Activated CD4-positive, alpha-beta T cell treated with anti-CD3 and anti-CD28 coated beads, Interleukin-2, amount 10 ng/mL, durations not matched to agents 7 days and 5 days (primary cell): ENCODE measurements around the gene CLBA1. TPM values are rescaled to one million over a fixed set of nuclear protein-coding genes. Genes with fewer than 3 reads are reported as not detected.
A peak's percentile ranks its signal among the peaks of the same experiment; 100 is the strongest.

ENCODE experiments used
- CTCF ChIA-PET: fragments of 350-600 bp; sonication (Branson Sonifier 250); formaldehyde crosslinking; loops from one replicate; lab custom pipeline; 2021; ENCODE audit warnings: antibody characterized with exemption; lab: Charles Lee
- POLR2A ChIA-PET: fragments of 350-600 bp; sonication (Branson Sonifier 250); formaldehyde crosslinking; loops from one replicate; lab custom pipeline; 2021; ENCODE audit warnings: antibody characterized with exemption; lab: Charles Lee
- DNase-seq: peaks from one replicate; pipeline ENCODE4 v3.0.0-alpha.2; 2020
- H3K27ac Mint-ChIP-seq: one replicate; pipeline ENCODE4 v1.8.0; 2021; ENCODE audit warnings: mild to moderate bottlenecking, moderate library complexity, mixed read lengths
- H3K27me3 Mint-ChIP-seq: one replicate; pipeline ENCODE4 v1.8.0; 2021; ENCODE audit warnings: mixed read lengths
- H3K36me3 Mint-ChIP-seq: one replicate; pipeline ENCODE4 v1.8.0; 2021; ENCODE audit warnings: low read depth, mixed read lengths
- H3K4me1 Mint-ChIP-seq: one replicate; pipeline ENCODE4 v1.8.0; 2021; ENCODE audit warnings: mixed read lengths
- H3K4me3 Mint-ChIP-seq: one replicate; pipeline ENCODE4 v1.8.0; 2021; ENCODE audit warnings: mild to moderate bottlenecking, moderate library complexity, mixed read lengths
- H3K9me3 Mint-ChIP-seq: one replicate; pipeline ENCODE4 v1.8.0; 2021; ENCODE audit warnings: mixed read lengths
- total RNA-seq, 2 experiments: library from RNA; stranded (reverse); gene quantifications; one replicate each; pipeline ENCODE4 v1.2.3, GENCODE V29; 2021

CLBA1 gene
- total RNA-seq, 2 experiments from 2014 or later, result 0.60 to 0.77 TPM

DNA sequence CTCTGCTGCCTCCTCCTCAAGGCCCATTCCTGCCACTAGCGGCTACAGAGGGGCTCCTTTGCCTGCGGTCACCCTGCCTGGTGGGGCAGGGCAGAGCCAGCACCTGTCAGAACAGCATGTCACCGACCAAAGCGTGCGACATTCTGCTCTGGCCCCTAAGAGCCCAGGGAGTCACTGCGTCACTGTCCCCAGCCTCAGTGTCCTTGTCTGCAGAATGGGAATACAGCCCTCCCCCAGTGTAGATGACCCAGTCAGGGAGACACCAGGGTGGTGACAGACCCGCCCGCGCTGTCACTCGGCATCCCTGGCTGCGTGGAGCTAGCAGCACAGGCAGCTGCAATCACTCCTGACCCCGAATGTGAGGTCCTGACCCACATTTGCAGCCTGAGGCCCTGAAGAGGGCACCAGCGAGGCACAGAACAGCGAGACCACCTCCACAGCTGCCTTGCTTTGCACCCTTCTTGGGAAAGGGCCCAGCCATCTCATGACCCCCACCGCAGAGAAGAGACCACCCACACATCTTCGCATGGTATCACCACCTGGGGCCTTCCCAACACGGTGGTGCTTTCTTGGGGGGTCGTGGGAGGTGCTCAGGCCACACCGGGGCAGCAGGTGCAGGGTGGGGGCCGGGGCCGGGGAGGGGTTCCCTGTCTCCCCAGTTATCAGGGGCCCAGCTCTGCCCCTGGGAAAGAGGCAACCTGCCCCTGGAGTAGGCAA, 9.9 kb upstream of the CLBA1 start:
- Mint-ChIP-seq H3K36me3 (peaks cover 2% of the 10 kb centered on the region), H3K27me3 (peaks cover 24% of the 10 kb centered on the region), H3K9me3 (no peaks in the 10 kb centered on the region), H3K4me1 (peaks cover 16% of the 10 kb centered on the region), H3K27ac (no peak overlapping the region), H3K4me3 (no peak overlapping the region)
- POLR2A ChIA-PET, result no interaction called here
- CTCF ChIA-PET, result interaction anchor here (0.6 to 8.4 kb wide), 9 partner anchors 9 to 1470 kb away, joined by 3 to 94 read pairs (median 5); partner anchors contain the start of gene GPR132
- DNase-seq, result no peak

DNA sequence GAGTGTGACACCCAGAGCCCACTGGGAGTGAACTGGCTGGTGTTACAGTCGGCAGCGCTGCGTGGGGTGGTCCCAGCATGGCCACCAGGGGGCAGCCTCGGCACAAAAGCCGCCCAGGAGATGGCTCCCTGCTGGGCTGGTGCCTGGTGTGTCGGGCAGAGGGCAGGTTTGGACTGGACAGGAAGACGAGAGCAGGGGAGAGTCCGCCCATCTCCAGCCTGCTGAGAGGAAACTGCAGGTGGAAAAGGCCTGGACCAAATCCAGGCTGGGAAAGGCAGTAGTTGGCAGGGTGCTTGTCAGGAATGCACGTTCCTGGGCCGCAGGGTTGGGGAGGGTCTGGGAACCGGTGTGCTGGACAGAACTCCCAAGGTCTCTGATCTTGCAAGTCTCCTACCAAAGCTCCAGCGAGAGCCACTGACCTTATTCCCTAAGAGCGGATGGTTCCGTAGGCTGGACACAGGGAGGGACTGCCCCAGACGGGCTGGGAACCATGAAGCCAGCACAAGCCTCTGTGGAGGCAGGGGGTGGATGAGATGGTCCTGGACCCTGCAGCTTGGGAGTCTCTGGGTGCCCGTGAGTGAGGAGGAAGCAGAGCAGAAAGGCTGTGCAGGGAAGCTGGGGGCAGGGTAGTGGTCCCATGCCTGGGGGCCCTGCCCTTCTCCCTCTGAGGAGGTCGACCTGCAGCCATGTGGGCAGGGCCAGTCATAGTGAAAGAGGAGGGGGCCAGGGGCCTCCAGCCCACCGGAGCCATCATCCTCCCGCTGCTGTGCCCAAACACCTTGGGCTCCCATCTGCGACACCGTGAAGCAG, 9.2 kb upstream of the CLBA1 start:
- H3K4me3 Mint-ChIP-seq, result no peak overlapping the region
- peaks cover 2% of the 10 kb centered on the region for H3K36me3 Mint-ChIP-seq
- no peaks in the 10 kb centered on the region for H3K9me3 Mint-ChIP-seq

GRCh38 chr14:104977008-104977680, 8.4 kb upstream of the CLBA1 start:
- ChIA-PET CTCF (interaction anchor here (8.4 kb wide), 1 partner anchor 67 kb away, joined by 94 read pairs; no protein-coding TSS in a partner anchor), POLR2A (no interaction called here)
- Mint-ChIP-seq H3K27ac (no peak overlapping the region), H3K27me3 (peaks cover 24% of the 10 kb centered on the region), H3K9me3 (no peaks in the 10 kb centered on the region), H3K36me3 (peaks cover 2% of the 10 kb centered on the region), H3K4me1 (peaks cover 16% of the 10 kb centered on the region), H3K4me3 (peak overlapping the region; percentile 38)
- DNase-seq, result no peak

More for the DNA sequence above, 9.2 kb upstream of the CLBA1 start:
- H3K27me3 Mint-ChIP-seq, result peaks cover 24% of the 10 kb centered on the region
- peaks cover 16% of the 10 kb centered on the region for H3K4me1 Mint-ChIP-seq
- peak overlapping the region; percentile 57 for H3K27ac Mint-ChIP-seq
- DNase-seq, result peak; percentile 85
- ChIA-PET POLR2A (no interaction called here), CTCF (interaction anchor here (0.8 to 8.4 kb wide), 5 partner anchors 9 to 110 kb away, joined by 3 to 94 read pairs (median 6); no protein-coding TSS in a partner anchor)

- peak; percentile 55 for DNase-seq
- ChIA-PET CTCF (interaction anchor here (0.5 kb wide), 1 partner anchor 67 kb away, joined by 4 read pairs; no protein-coding TSS in a partner anchor), POLR2A (no interaction called here)
- H3K27ac Mint-ChIP-seq, result peak within 1 kb of the TSS; percentile 77
- peaks cover 16% of the 10 kb centered on the region for H3K4me1 Mint-ChIP-seq
- H3K36me3 Mint-ChIP-seq, result peaks cover 2% of the 10 kb centered on the region
- no peaks in the 10 kb centered on the region for H3K9me3 Mint-ChIP-seq
- H3K4me3 Mint-ChIP-seq, result peak within 1 kb of the TSS; percentile 67
- H3K27me3 Mint-ChIP-seq, result peaks cover 24% of the 10 kb centered on the region
Measured at GRCh38 chr14:104977681-104978653, 7.6 kb upstream of the CLBA1 start, which contains the start of gene AHNAK2. AHNAK2 (minus strand) TSS chr14:104978374; CDS start chr14:104978237, 137 bp downstream.

DNA sequence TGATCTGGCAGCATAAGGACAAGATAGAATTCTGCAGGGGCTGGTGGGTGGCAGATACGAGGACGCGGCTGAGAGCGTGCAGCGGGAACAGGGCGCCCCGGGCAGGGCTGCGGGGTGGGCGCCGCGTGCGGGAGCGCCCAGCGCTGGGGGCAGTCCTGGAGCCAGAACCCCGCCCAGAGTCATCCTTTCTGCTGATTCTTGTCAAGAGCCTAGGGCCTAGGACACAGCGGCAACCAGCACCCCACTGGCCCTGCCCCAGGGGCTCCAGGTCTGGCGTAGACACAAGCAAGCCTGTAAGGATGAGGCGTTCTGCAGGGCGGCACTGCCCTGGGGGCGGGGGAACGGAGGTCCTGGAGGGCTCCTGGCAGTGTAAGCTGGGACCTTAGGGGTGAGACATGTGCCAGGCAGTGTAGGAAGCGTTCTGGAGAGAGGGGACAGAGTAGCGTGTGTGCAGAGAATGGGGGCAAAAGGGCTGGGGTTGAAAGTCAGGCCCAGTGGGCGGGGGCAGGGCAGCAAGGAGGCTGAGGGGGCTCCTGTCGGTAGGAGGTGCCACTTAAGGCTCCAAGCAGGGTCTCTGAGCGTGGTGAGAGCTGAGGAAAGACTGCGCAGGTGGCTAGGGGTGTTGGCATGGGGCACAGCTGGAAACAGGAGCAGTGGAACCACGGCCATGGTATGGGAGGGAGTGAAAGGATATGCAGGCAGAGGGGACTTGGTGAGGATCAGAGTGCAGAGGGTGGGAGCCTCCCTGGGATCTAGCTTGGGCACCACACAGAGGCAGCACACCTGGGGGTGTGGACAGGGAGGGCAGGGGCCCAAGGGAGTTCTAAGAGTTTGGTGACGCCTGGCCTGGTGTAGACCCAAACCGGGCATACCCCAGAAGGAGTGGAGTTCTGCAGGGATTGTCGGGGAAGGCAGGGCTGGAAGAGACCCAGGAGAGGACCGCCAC, 6.6 kb upstream of the CLBA1 start:
- H3K4me3 Mint-ChIP-seq, result peak overlapping the region; percentile 27
- peak overlapping the region; percentile 48 for H3K27ac Mint-ChIP-seq
- POLR2A ChIA-PET, result no interaction called here
- peaks cover 24% of the 10 kb centered on the region for H3K27me3 Mint-ChIP-seq
- CTCF ChIA-PET, result no interaction called here
- H3K36me3 Mint-ChIP-seq, result peaks cover 2% of the 10 kb centered on the region
- peaks cover 20% of the 10 kb centered on the region for H3K4me1 Mint-ChIP-seq
- no peak for DNase-seq
- no peaks in the 10 kb centered on the region for H3K9me3 Mint-ChIP-seq

- Mint-ChIP-seq H3K36me3 (peaks cover 2% of the 10 kb centered on the region), H3K27me3 (peaks cover 24% of the 10 kb centered on the region), H3K4me3 (no peak overlapping the region), H3K27ac (no peak overlapping the region), H3K4me1 (peaks cover 24% of the 10 kb centered on the region), H3K9me3 (no peaks in the 10 kb centered on the region)
- ChIA-PET CTCF (no interaction called here), POLR2A (no interaction called here)
- DNase-seq, result no peak
Measured at GRCh38 chr14:104979758-104980610, 5.6 kb upstream of the CLBA1 start.

- Mint-ChIP-seq H3K27me3 (peaks cover 24% of the 10 kb centered on the region), H3K9me3 (no peaks in the 10 kb centered on the region), H3K4me1 (peaks cover 21% of the 10 kb centered on the region), H3K4me3 (no peak overlapping the region), H3K36me3 (peaks cover 2% of the 10 kb centered on the region), H3K27ac (no peak overlapping the region)
- POLR2A ChIA-PET, result no interaction called here
- CTCF ChIA-PET, result interaction anchor here (1.0 to 2.5 kb wide), 3 partner anchors 65 to 109 kb away, joined by 3 to 19 read pairs (median 3); no protein-coding TSS in a partner anchor
- DNase-seq, result no peak
Measured at GRCh38 chr14:104980611-104981531, 4.7 kb upstream of the CLBA1 start.

GRCh38 chr14:104981699-104982541, 3.7 kb upstream of the CLBA1 start:
- Mint-ChIP-seq H3K36me3 (no peaks in the 10 kb centered on the region), H3K27me3 (peaks cover 22% of the 10 kb centered on the region), H3K9me3 (no peaks in the 10 kb centered on the region), H3K4me3 (no peak overlapping the region), H3K27ac (no peak overlapping the region), H3K4me1 (peaks cover 16% of the 10 kb centered on the region)
- no peak for DNase-seq
- POLR2A ChIA-PET, result no interaction called here
- CTCF ChIA-PET, result interaction anchor here (1.0 to 2.5 kb wide), 3 partner anchors 64 to 108 kb away, joined by 3 to 19 read pairs (median 3); no protein-coding TSS in a partner anchor
